ENCODE data around the gene KLHDC7A. TPM values are rescaled to one million over a fixed set of nuclear protein-coding genes. Genes with fewer than 3 reads are reported as not detected.

The KLHDC7A gene
- polyA plus RNA-seq, 1 donor from 2014 or later: 0.04 TPM

DNA sequence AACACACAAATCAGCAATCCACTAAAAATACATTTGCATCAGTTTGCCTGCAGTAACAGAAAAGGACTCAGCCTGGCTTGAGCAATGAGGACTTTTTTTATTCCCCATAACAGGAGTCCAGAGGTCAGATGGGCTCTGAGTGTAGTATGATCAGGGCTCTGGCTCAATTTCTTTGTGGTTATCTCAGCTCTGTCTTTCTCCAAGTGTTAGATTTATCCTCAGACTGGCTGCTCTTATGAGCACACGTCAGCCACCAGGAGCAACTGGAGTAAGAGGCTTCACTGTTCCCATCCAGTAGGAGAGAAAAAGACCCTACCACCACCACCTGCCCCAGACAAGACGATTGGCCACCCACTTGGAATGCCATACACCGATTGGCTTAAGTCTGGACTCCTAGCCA is 36.2 kb upstream of the KLHDC7A start:
- no peak overlapping the region for H3K9ac ChIP-seq (ENCODE audit: low read length)
- TF ChIP-seq TAF1 (IDR thresholded peaks at IDR 0.05; ENCODE audit: low read depth) (no peak), POLR2AphosphoS5 (IDR thresholded peaks at IDR 0.05) (no peak), EP300 (conservative IDR thresholded peaks at IDR 0.05; ENCODE audit: poor library complexity, severe bottlenecking) (no peak), SMC3 (conservative IDR thresholded peaks at IDR 0.05; ENCODE audit: poor library complexity) (no peak), MXI1 (conservative IDR thresholded peaks at IDR 0.05; ENCODE audit: poor library complexity, severe bottlenecking) (no peak), RAD21 (conservative IDR thresholded peaks at IDR 0.05) (no peak), EZH2 (IDR thresholded peaks at IDR 0.05; ENCODE audit: borderline replicate concordance, insufficient read depth, low read length, poor library complexity, severe bottlenecking) (no peak)
- TF ChIP-seq, protein P1, sequence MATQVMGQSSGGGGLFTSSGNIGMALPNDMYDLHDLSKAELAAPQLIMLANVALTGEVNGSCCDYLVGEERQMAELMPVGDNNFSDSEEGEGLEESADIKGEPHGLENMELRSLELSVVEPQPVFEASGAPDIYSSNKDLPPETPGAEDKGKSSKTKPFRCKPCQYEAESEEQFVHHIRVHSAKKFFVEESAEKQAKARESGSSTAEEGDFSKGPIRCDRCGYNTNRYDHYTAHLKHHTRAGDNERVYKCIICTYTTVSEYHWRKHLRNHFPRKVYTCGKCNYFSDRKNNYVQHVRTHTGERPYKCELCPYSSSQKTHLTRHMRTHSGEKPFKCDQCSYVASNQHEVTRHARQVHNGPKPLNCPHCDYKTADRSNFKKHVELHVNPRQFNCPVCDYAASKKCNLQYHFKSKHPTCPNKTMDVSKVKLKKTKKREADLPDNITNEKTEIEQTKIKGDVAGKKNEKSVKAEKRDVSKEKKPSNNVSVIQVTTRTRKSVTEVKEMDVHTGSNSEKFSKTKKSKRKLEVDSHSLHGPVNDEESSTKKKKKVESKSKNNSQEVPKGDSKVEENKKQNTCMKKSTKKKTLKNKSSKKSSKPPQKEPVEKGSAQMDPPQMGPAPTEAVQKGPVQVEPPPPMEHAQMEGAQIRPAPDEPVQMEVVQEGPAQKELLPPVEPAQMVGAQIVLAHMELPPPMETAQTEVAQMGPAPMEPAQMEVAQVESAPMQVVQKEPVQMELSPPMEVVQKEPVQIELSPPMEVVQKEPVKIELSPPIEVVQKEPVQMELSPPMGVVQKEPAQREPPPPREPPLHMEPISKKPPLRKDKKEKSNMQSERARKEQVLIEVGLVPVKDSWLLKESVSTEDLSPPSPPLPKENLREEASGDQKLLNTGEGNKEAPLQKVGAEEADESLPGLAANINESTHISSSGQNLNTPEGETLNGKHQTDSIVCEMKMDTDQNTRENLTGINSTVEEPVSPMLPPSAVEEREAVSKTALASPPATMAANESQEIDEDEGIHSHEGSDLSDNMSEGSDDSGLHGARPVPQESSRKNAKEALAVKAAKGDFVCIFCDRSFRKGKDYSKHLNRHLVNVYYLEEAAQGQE (IDR thresholded peaks at IDR 0.05; ENCODE audit: borderline replicate concordance): no peak
- TF ChIP-seq, protein P2, sequence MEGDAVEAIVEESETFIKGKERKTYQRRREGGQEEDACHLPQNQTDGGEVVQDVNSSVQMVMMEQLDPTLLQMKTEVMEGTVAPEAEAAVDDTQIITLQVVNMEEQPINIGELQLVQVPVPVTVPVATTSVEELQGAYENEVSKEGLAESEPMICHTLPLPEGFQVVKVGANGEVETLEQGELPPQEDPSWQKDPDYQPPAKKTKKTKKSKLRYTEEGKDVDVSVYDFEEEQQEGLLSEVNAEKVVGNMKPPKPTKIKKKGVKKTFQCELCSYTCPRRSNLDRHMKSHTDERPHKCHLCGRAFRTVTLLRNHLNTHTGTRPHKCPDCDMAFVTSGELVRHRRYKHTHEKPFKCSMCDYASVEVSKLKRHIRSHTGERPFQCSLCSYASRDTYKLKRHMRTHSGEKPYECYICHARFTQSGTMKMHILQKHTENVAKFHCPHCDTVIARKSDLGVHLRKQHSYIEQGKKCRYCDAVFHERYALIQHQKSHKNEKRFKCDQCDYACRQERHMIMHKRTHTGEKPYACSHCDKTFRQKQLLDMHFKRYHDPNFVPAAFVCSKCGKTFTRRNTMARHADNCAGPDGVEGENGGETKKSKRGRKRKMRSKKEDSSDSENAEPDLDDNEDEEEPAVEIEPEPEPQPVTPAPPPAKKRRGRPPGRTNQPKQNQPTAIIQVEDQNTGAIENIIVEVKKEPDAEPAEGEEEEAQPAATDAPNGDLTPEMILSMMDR (IDR thresholded peaks at IDR 0.05; ENCODE audit: poor library complexity, severe bottlenecking): no peak
- no peaks in the 10 kb centered on the region for H3K27me3 ChIP-seq (ENCODE audit: insufficient read depth, low read depth, low read length)
- no peaks in the 10 kb centered on the region for H3K9me2 ChIP-seq (ENCODE audit: insufficient read depth, low read length)
- no peaks in the 10 kb centered on the region for H3K79me2 ChIP-seq (replicated peaks; ENCODE audit: insufficient read depth, low read length)
- no peaks in the 10 kb centered on the region for H3K36me3 ChIP-seq (ENCODE audit: insufficient read depth, low read length)
- H3K9me3 ChIP-seq (ENCODE audit: low read length): no peaks in the 10 kb centered on the region
- H3F3A ChIP-seq (ENCODE audit: insufficient read depth, low read length, poor library complexity, severe bottlenecking): no peaks in the 10 kb centered on the region
- H3K4me2 ChIP-seq (ENCODE audit: low read length): no peak overlapping the region
- no peaks in the 10 kb centered on the region for H4K20me1 ChIP-seq (ENCODE audit: insufficient read depth)
- no peak overlapping the region for H3K27ac ChIP-seq (ENCODE audit: low read length)
- H2AFZ ChIP-seq (ENCODE audit: low read depth, low read length): no peak overlapping the region
- no peak overlapping the region for H3K4me3 ChIP-seq (ENCODE audit: low read length)

DNA sequence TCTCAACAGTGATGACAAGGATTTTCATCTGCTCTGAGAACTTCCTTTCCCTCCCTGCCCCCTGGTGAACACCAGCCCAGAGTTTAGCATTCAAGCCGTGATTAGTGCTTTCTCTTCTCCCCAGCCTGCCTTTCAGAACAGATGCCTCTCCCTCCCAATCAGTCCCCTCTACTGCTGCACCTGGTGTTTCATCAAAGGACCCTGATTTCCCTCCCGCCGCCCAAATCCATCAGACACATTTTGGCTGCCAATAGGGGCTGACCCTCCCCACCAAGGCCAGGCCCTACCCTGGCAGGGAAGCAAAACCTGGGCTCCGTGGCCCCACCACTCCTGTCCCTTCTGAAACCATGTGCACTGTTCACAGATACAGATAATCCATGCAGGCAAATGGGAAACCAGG is 34.0 kb upstream of the KLHDC7A start:
- Histone ChIP-seq H2AFZ (ENCODE audit: low read depth, low read length) (no peak overlapping the region), H3K79me2 (replicated peaks; ENCODE audit: insufficient read depth, low read length) (no peaks in the 10 kb centered on the region), H4K20me1 (ENCODE audit: insufficient read depth) (no peaks in the 10 kb centered on the region), H3K36me3 (ENCODE audit: insufficient read depth, low read length) (no peaks in the 10 kb centered on the region), H3K9me3 (ENCODE audit: low read length) (no peaks in the 10 kb centered on the region), H3K27me3 (ENCODE audit: insufficient read depth, low read depth, low read length) (no peaks in the 10 kb centered on the region), H3K9me2 (ENCODE audit: insufficient read depth, low read length) (no peaks in the 10 kb centered on the region), H3K4me3 (ENCODE audit: low read length) (no peak overlapping the region), H3K4me2 (ENCODE audit: low read length) (no peak overlapping the region), H3K27ac (ENCODE audit: low read length) (no peak overlapping the region), H3K9ac (ENCODE audit: low read length) (no peak overlapping the region), H3F3A (ENCODE audit: insufficient read depth, low read length, poor library complexity, severe bottlenecking) (no peaks in the 10 kb centered on the region)
- TF ChIP-seq, protein P2 (IDR thresholded peaks at IDR 0.05; ENCODE audit: poor library complexity, severe bottlenecking): no peak
- TF ChIP-seq POLR2AphosphoS5 (IDR thresholded peaks at IDR 0.05): no peak
